HepG2 (cell line): Measurements from ENCODE around the gene CISD2. TPM values are rescaled to one million over a fixed set of nuclear protein-coding genes. Genes with fewer than 3 reads are reported as not detected.

ENCODE experiments used
- ARID4A ChIP-seq: sonication (generic); formaldehyde crosslinking; IDR thresholded peaks from 2 replicates; pipeline ENCODE4 v1.5.0; 2020; ENCODE audit warnings: mild to moderate bottlenecking, missing genetic modification reagents, borderline replicate concordance
- JUN ChIP-seq: sonication (generic); formaldehyde crosslinking; IDR thresholded peaks from 2 replicates; pipeline ENCODE4 v1.4.0; 2020; ENCODE audit warnings: mild to moderate bottlenecking, missing genetic modification reagents
- NONO ChIP-seq, 2 experiments: fragments of 450-650 bp in 1 of 2; sonication (generic) in 1 of 2; formaldehyde crosslinking in 1 of 2; IDR thresholded peaks in 1 of 2; conservative IDR thresholded peaks in 1 of 2; 2 replicates each; pipeline versions ENCODE4 v1.6.1 to v1.8.0; 2017 to 2022; ENCODE audit warnings: mild to moderate bottlenecking in 1 of 2, missing genetic modification reagents in 1 of 2, moderate library complexity in 1 of 2
- PRDM15 ChIP-seq: sonication (generic); formaldehyde crosslinking; IDR thresholded peaks from 2 replicates; pipeline ENCODE4 v1.4.0; 2020; ENCODE audit warnings: missing genetic modification reagents
- REPIN1 ChIP-seq: sonication (generic); formaldehyde crosslinking; IDR thresholded peaks from 2 replicates; pipeline ENCODE4 v1.8.0; 2022; ENCODE audit warnings: missing genetic modification reagents, low read depth, mild to moderate bottlenecking, borderline replicate concordance
- SP2 ChIP-seq: sonication (generic); formaldehyde crosslinking; IDR thresholded peaks from 2 replicates; pipeline ENCODE4 v1.5.1; 2020; ENCODE audit warnings: mild to moderate bottlenecking, missing genetic modification reagents
- STAG1 ChIP-seq: sonication (generic); formaldehyde crosslinking; IDR thresholded peaks from 2 replicates; pipeline ENCODE4 v1.4.0; 2020; ENCODE audit warnings: missing genetic modification reagents
- ZBED4 ChIP-seq: sonication (generic); formaldehyde crosslinking; IDR thresholded peaks from 2 replicates; pipeline ENCODE4 v1.4.0; 2020; ENCODE audit warnings: missing genetic modification reagents, borderline replicate concordance
- ZIK1 ChIP-seq: sonication (generic); formaldehyde crosslinking; IDR thresholded peaks from 2 replicates; pipeline ENCODE4 v1.5.0; 2020; ENCODE audit warnings: mild to moderate bottlenecking, low read depth, missing genetic modification reagents, borderline replicate concordance
- polyA plus RNA-seq, 8 experiments: library from polyadenylated mRNA; depleted of rRNA in 3 of 8; stranded (reverse) in 7 of 8; unstranded in 1 of 8; fragments of >200 nt; fragmentation: Illumina TruSeq in 4 of 8; extraction: Trizol in 4 of 8; gene quantifications; 2 replicates each; pipeline versions ENCODE4 v1.2.1 to v1.2.3, GENCODE V29; 2011 to 2016; ENCODE audit warnings: low read depth in 4 of 8, missing spikeins in 1 of 8, mixed read lengths in 1 of 8; ENCODE audit not compliant: insufficient read depth in 1 of 8
- total RNA-seq, 5 experiments: library from RNA; depleted of rRNA; stranded (reverse); fragments of >200 nt; fragmentation: Illumina TruSeq; extraction: Trizol; gene quantifications; 2 replicates each; pipeline ENCODE4 v1.2.3, GENCODE V29; 2016; ENCODE audit warnings: low read depth in 1 of 5
- TF ChIP-seq, protein P1 (sequence below): sonication (generic); formaldehyde crosslinking; IDR thresholded peaks from 2 replicates; pipeline ENCODE4 v1.5.1; 2020; ENCODE audit warnings: missing genetic modification reagents, mild to moderate bottlenecking, borderline replicate concordance
- TF ChIP-seq, protein P2 (sequence below): sonication (generic); formaldehyde crosslinking; IDR thresholded peaks from 2 replicates; pipeline ENCODE4 v1.9.0; 2022; ENCODE audit warnings: missing genetic modification reagents, mild to moderate bottlenecking, borderline replicate concordance

The CISD2 gene
- total and polyA plus RNA-seq, 2 of the 13 experiments (the other 11 are each of a cell fraction or from before 2014, with no cell fraction given): 24.5 to 37.7 TPM

DNA sequence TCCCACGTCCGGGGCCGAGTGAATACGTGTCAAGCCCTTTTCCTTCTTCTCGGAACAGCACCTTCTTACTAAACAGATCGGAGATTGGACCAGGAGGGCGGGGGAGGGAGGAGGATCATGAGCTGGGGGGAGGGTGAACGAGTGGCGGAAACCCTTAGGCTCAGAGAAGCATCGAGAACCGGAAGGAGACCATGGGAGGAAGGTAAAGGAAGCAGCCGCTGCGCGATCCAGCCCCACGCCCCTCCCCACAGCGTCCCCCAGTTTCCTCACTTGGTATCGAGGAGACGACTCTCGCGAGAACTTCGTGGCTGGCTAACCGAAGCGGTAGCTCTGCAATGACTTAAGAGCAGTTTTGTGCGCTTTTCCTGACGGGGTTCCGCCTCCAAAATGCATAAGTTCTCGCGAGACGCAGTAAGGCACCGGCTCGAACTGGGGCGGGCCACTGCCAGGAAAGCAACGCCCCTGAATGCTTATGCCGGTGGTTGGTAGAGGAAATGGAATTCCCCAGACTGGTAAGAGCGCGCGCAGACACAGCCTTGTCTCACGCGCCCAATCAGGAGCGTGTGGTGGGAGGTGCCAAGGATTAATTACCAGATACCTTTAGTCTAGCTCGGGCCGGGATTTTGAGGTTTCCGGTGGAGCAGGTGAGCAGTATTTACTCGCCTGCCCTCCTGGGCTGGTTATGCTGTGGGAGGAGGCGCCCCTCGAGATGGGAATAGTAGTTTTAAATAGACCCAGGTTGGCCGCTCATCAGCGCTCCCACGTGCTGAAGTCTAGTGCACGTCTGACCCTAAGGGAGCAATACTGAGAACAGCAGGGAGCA lies 40.9 kb upstream of the CISD2 start (continued):
- TF ChIP-seq JUN (CRISPR knock-in tag) (peak; percentile 48; the same call in 1 of the 2 replicates), ZBED4 (CRISPR knock-in tag) (no peak; the same call in 1 of the 2 replicates), SP2 (CRISPR knock-in tag) (0 out of 2 replicates have a peak, but pooled peaks have one; percentile 41), PRDM15 (CRISPR knock-in tag) (peak; percentile 73; the same call in 1 of the 2 replicates), NONO (IDR thresholded peaks at IDR 0.05) (no peak), NONO (CRISPR knock-in tag; conservative IDR thresholded peaks at IDR 0.05) (no peak; the same call in none of the 2 replicates), ZIK1 (no peak), ARID4A (CRISPR knock-in tag) (peak; percentile 64; the same call in 1 of the 2 replicates), REPIN1 (CRISPR knock-in tag) (peak; percentile 61; the same call in 1 of the 2 replicates), STAG1 (CRISPR knock-in tag) (peak; percentile 26; the same call in 1 of the 2 replicates)
- TF ChIP-seq, protein P1, sequence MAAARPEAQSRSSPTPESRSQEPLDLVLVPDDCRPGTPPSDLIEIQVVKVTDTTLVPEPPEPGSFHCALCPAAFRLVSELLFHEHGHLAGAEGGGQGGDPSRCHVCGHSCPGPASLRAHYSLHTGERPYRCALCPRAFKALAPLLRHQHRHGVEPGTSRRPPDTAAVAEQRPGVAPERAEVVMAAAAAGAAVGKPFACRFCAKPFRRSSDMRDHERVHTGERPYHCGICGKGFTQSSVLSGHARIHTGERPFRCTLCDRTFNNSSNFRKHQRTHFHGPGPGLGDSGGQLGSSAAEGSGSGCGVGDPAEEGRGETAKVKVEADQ: no peak; the same call in 1 of the 2 replicates
- TF ChIP-seq, protein P2, sequence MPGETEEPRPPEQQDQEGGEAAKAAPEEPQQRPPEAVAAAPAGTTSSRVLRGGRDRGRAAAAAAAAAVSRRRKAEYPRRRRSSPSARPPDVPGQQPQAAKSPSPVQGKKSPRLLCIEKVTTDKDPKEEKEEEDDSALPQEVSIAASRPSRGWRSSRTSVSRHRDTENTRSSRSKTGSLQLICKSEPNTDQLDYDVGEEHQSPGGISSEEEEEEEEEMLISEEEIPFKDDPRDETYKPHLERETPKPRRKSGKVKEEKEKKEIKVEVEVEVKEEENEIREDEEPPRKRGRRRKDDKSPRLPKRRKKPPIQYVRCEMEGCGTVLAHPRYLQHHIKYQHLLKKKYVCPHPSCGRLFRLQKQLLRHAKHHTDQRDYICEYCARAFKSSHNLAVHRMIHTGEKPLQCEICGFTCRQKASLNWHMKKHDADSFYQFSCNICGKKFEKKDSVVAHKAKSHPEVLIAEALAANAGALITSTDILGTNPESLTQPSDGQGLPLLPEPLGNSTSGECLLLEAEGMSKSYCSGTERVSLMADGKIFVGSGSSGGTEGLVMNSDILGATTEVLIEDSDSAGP (CRISPR knock-in tag): peak; percentile 15; the same call in 1 of the 2 replicates
